Endothelial cell (in vitro differentiated cells): ENCODE data around the gene ATP6V1F. TPM values are rescaled to one million over a fixed set of nuclear protein-coding genes. Genes with fewer than 3 reads are reported as not detected.

ENCODE experiments used
- DNase-seq: peaks from one replicate; pipeline ENCODE4 v3.0.0; 2021; ENCODE audit warnings: low spot score
- H3K27ac Mint-ChIP-seq: one replicate; pipeline ENCODE4 v1.8.0; 2021; ENCODE audit warnings: mixed read lengths, inconsistent platforms; ENCODE audit not compliant: unreplicated experiment
- H3K27me3 Mint-ChIP-seq: one replicate; pipeline ENCODE4 v1.8.0; 2021; ENCODE audit warnings: mild to moderate bottlenecking, moderate library complexity, mixed read lengths, inconsistent platforms; ENCODE audit not compliant: unreplicated experiment
- H3K36me3 Mint-ChIP-seq: one replicate; pipeline ENCODE4 v1.8.0; 2021; ENCODE audit warnings: mild to moderate bottlenecking, low read depth, mixed read lengths, inconsistent platforms; ENCODE audit not compliant: unreplicated experiment
- H3K4me1 Mint-ChIP-seq: one replicate; pipeline ENCODE4 v1.8.0; 2021; ENCODE audit warnings: mild to moderate bottlenecking, mixed read lengths, inconsistent platforms; ENCODE audit not compliant: unreplicated experiment
- H3K4me3 Mint-ChIP-seq: one replicate; pipeline ENCODE4 v1.8.0; 2021; ENCODE audit warnings: mild to moderate bottlenecking, mixed read lengths, inconsistent platforms; ENCODE audit not compliant: unreplicated experiment
- H3K9me3 Mint-ChIP-seq: one replicate; pipeline ENCODE4 v1.8.0; 2021; ENCODE audit warnings: mixed read lengths, inconsistent platforms; ENCODE audit not compliant: unreplicated experiment
- total RNA-seq: library from RNA; stranded (reverse); fragmentation: NEBNext Ultra II Directional; extraction: Animal tissue kit (Norgen Biotek cat#: 25700); gene quantifications from one replicate; pipeline ENCODE4 v1.2.1, GENCODE V29; 2021; ENCODE audit not compliant: unreplicated experiment
- TF ChIP-seq, protein P1 (sequence below): fragments of 200-600 bp; sonication (generic); IDR thresholded peaks from one replicate; pipeline ENCODE4 v1.5.0; 2021; ENCODE audit warnings: antibody characterized with exemption; ENCODE audit not compliant: unreplicated experiment

The ATP6V1F gene
- total RNA-seq, 1 donor from 2014 or later: 132 TPM

DNA sequence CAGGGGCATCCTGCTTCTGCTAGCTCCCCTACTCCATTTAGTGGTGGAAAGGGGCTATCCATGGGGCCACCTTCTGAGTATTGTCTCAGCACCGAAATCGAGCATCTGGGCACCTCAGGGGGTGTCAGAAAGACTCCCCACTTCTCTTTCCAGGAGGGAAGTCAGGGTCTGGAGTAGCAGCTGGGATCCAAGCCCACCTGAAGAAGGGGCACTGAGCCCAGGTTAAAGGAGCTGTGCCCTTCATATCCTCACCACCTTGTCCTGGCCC is 29.8 kb upstream of the ATP6V1F start:
- Mint-ChIP-seq H3K4me3 (no peak overlapping the region), H3K27ac (no peak overlapping the region), H3K27me3 (peaks cover 18% of the 10 kb centered on the region), H3K36me3 (no peaks in the 10 kb centered on the region), H3K4me1 (peaks cover 5% of the 10 kb centered on the region), H3K9me3 (no peaks in the 10 kb centered on the region)
- TF ChIP-seq, protein P1, sequence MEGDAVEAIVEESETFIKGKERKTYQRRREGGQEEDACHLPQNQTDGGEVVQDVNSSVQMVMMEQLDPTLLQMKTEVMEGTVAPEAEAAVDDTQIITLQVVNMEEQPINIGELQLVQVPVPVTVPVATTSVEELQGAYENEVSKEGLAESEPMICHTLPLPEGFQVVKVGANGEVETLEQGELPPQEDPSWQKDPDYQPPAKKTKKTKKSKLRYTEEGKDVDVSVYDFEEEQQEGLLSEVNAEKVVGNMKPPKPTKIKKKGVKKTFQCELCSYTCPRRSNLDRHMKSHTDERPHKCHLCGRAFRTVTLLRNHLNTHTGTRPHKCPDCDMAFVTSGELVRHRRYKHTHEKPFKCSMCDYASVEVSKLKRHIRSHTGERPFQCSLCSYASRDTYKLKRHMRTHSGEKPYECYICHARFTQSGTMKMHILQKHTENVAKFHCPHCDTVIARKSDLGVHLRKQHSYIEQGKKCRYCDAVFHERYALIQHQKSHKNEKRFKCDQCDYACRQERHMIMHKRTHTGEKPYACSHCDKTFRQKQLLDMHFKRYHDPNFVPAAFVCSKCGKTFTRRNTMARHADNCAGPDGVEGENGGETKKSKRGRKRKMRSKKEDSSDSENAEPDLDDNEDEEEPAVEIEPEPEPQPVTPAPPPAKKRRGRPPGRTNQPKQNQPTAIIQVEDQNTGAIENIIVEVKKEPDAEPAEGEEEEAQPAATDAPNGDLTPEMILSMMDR: no peak
- no peak for DNase-seq

DNA sequence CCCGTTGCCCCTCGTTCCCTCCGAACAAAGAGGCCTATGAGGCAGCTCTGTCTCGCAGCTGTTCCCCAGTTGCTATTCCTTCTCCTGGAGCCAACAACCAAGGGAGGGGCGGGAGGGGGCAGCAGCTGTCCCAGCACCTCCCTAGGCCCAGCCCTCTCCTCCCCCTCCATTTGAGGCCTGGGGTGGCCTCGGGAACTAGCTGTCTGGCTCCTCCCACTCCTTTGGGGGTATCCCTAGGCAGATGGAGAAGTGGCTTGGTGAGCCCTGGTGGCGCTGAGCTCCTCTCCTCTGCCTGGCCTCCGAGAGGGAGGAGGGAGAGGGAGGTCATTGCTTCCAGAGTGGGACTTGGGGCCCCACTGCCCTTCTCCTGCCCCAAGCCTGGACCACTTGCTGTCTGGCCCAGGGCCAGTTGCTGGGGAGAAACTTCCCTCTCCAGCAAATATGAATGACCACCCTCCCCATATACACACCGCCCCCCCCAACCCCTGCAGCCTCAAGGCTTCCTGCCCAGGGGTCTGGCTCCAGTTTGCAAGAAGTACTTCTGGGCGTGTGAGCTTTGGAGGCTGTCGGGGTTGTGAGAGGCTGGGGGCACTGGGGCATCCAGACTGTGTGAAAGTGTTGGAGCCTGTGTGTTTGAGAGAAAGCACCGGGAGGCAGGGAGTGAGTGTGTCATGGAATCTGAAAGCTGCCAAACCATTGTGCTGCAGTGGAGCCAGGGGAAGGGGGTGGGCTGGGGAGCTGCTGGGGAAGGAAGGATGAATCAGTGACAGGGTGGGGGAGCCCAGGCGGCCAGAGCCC is 29.3 kb upstream of the ATP6V1F start:
- no peak overlapping the region for H3K4me3 Mint-ChIP-seq
- no peaks in the 10 kb centered on the region for H3K9me3 Mint-ChIP-seq
- TF ChIP-seq, protein P1: no peak
- H3K4me1 Mint-ChIP-seq: peaks cover 5% of the 10 kb centered on the region
- H3K27me3 Mint-ChIP-seq: peaks cover 18% of the 10 kb centered on the region
- no peak for DNase-seq
- H3K27ac Mint-ChIP-seq: no peak overlapping the region
- H3K36me3 Mint-ChIP-seq: no peaks in the 10 kb centered on the region

DNA sequence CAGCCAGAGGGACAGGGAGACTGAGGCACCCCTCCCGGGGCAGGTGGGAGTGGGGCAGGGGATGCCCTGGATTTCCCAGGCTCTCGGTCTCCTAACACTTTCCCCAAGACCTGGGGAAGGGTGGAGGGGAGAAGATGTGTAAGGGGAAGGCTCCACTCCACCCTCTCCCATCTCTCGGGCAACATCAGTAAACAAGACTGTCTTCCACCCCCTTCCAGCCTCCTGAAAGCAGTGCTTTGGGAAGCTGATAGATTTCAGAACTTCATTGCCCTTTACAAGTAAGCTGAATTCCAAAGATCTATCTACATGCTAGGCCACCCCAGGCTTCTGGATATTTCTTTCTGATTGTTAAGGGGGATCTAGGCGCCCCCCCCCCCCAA is 28.7 kb upstream of the ATP6V1F start:
- Mint-ChIP-seq H3K4me1 (peaks cover 5% of the 10 kb centered on the region), H3K27ac (no peak overlapping the region), H3K9me3 (no peaks in the 10 kb centered on the region), H3K4me3 (no peak overlapping the region), H3K36me3 (no peaks in the 10 kb centered on the region), H3K27me3 (peaks cover 18% of the 10 kb centered on the region)
- DNase-seq: no peak
- TF ChIP-seq, protein P1: no peak

DNA sequence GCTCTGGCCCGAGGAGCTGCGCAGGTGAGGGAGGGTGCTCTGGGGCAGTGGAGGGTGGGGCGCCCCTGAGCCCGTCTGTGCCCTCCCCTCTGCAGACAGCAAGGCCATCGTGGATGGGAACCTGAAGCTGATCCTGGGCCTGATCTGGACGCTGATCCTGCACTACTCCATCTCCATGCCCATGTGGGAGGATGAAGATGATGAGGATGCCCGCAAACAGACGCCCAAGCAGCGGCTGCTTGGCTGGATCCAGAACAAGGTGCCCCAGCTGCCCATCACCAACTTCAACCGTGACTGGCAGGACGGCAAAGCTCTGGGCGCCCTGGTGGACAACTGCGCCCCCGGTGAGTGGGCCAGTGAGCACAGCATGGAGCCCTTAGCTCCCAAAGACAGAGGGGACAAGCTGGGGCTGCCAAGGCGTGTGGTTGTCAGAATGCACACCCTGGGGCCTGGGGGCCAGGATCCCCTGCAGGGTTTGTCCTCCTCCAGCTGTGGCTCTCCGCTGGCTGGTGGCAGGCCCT is 27.4 kb upstream of the ATP6V1F start:
- no peaks in the 10 kb centered on the region for H3K36me3 Mint-ChIP-seq
- no peak for DNase-seq
- TF ChIP-seq, protein P1: no peak
- H3K27me3 Mint-ChIP-seq: peaks cover 18% of the 10 kb centered on the region
- H3K9me3 Mint-ChIP-seq: no peaks in the 10 kb centered on the region
- no peaks in the 10 kb centered on the region for H3K4me1 Mint-ChIP-seq
- H3K27ac Mint-ChIP-seq: no peak overlapping the region
- H3K4me3 Mint-ChIP-seq: no peak overlapping the region

DNA sequence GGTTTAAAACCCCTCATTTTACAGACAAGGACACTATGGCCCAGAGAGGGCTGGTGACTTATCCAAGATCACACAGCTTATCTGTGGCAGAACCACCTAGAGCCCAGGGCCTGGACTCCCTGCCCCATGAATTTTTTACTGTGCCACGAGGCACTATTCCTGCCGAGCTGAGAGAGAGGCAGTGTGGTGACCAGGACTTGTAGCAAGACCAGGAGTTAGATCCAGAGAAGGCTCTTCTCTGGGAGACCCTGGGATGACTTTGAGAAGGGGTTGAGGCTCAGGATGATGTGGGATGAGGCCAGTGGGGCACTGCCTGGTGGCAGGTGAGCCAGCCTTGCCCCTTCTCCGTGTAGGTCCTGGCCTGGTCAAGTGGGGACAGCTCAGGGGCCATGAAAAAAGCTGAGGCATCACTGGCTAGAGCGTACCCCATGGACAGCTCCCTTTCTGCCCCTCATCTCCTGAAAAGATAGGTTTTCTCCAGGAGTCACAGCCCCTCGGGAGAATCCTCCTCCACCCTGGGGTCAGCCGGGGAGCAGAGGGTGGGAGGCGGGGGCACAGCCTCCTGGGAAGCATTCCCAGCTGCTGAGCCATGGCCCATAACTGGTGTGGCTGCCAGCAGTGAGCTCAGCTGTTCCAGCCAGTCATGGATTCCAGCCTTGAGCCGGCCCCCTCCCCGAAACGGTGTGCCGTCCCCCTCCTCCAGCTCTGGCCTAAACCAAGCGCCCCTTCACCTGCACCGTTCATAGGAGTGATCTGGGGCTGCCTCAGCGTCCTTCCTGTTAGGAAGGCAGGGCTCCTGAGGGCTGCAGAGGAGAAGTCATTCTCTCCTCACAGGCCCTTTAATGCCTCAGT is 26.6 kb upstream of the ATP6V1F start:
- no peaks in the 10 kb centered on the region for H3K36me3 Mint-ChIP-seq
- no peak overlapping the region for H3K27ac Mint-ChIP-seq
- DNase-seq: no peak
- H3K4me3 Mint-ChIP-seq: no peak overlapping the region
- TF ChIP-seq, protein P1: no peak
- H3K9me3 Mint-ChIP-seq: no peaks in the 10 kb centered on the region
- H3K4me1 Mint-ChIP-seq: no peaks in the 10 kb centered on the region
- peaks cover 14% of the 10 kb centered on the region for H3K27me3 Mint-ChIP-seq
